Measurements from ENCODE around the gene MAS1. TPM values are rescaled to one million over a fixed set of nuclear protein-coding genes. Genes with fewer than 3 reads are reported as not detected.

MAS1 gene
- total RNA-seq, 1 experiment from 2014 or later: not detected

DNA sequence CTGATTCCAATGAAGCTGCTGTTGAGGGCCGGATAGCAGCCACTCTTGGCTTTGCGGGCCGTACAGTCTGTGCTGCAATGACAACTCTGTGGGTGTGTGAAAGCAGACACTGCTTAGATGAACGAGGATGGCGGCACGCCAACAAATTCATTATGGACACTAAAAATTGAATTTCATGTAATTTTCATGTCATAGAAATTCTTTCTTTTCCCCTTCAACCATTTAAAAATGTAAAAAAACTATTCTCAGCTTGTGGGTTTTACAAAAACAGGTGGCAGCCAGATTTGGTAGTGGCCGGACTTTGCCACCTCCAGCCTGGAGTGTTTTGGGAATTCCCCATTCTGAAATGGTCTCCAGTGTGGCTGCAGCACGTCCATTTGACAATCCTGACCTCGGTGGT, 26.0 kb downstream of the MAS1 start:
- no peak for DNase-seq (ENCODE audit: low read depth, low spot score)
- Histone ChIP-seq H3K27ac (ENCODE audit: low read length) (no peak overlapping the region), H3K27me3 (ENCODE audit: control insufficient read depth, insufficient read depth, low read length) (peaks cover 5% of the 10 kb centered on the region), H3K9me3 (ENCODE audit: control insufficient read depth, insufficient read depth, low read depth, low read length) (no peaks in the 10 kb centered on the region), H3K36me3 (ENCODE audit: control insufficient read depth, insufficient read depth, low read length) (no peaks in the 10 kb centered on the region), H3K4me1 (ENCODE audit: control insufficient read depth, insufficient read depth, low read length) (no peaks in the 10 kb centered on the region), H3K4me3 (ENCODE audit: low read depth in 2 of 2, low read length in 2 of 2) (no peak overlapping the region)
- BruUV-seq (replicated peaks): no TSS peak
- TF ChIP-seq POLR2AphosphoS5 (IDR thresholded peaks at IDR 0.05; ENCODE audit: low read depth, low read length) (no peak), TCF7L2 (IDR thresholded peaks at IDR 0.05; ENCODE audit: low read depth, low read length) (no peak), SIN3A (IDR thresholded peaks at IDR 0.05; ENCODE audit: borderline replicate concordance, insufficient read depth, low read depth, low read length) (no peak)
- TF ChIP-seq, protein P1, sequence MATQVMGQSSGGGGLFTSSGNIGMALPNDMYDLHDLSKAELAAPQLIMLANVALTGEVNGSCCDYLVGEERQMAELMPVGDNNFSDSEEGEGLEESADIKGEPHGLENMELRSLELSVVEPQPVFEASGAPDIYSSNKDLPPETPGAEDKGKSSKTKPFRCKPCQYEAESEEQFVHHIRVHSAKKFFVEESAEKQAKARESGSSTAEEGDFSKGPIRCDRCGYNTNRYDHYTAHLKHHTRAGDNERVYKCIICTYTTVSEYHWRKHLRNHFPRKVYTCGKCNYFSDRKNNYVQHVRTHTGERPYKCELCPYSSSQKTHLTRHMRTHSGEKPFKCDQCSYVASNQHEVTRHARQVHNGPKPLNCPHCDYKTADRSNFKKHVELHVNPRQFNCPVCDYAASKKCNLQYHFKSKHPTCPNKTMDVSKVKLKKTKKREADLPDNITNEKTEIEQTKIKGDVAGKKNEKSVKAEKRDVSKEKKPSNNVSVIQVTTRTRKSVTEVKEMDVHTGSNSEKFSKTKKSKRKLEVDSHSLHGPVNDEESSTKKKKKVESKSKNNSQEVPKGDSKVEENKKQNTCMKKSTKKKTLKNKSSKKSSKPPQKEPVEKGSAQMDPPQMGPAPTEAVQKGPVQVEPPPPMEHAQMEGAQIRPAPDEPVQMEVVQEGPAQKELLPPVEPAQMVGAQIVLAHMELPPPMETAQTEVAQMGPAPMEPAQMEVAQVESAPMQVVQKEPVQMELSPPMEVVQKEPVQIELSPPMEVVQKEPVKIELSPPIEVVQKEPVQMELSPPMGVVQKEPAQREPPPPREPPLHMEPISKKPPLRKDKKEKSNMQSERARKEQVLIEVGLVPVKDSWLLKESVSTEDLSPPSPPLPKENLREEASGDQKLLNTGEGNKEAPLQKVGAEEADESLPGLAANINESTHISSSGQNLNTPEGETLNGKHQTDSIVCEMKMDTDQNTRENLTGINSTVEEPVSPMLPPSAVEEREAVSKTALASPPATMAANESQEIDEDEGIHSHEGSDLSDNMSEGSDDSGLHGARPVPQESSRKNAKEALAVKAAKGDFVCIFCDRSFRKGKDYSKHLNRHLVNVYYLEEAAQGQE (IDR thresholded peaks at IDR 0.05; ENCODE audit: insufficient read depth in 1 of 2, low read depth in 2 of 2, low read length in 1 of 2): no peak
- TF ChIP-seq, protein P2, sequence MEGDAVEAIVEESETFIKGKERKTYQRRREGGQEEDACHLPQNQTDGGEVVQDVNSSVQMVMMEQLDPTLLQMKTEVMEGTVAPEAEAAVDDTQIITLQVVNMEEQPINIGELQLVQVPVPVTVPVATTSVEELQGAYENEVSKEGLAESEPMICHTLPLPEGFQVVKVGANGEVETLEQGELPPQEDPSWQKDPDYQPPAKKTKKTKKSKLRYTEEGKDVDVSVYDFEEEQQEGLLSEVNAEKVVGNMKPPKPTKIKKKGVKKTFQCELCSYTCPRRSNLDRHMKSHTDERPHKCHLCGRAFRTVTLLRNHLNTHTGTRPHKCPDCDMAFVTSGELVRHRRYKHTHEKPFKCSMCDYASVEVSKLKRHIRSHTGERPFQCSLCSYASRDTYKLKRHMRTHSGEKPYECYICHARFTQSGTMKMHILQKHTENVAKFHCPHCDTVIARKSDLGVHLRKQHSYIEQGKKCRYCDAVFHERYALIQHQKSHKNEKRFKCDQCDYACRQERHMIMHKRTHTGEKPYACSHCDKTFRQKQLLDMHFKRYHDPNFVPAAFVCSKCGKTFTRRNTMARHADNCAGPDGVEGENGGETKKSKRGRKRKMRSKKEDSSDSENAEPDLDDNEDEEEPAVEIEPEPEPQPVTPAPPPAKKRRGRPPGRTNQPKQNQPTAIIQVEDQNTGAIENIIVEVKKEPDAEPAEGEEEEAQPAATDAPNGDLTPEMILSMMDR (IDR thresholded peaks at IDR 0.05): no peak
- intact Hi-C loops (cut with micrococcal nuclease; ENCODE audit: unreplicated experiment) (no loop called here), in situ Hi-C loops (cut with HindIII; ENCODE audit: low pct_unique_long_range_greater_than_20kb, low sequenced_read_pairs) (no loop called here)
- ChIA-PET POLR2A (interaction anchor here (0.6 kb wide), 1 partner anchor 44 kb away, joined by 6 read pairs; no protein-coding TSS in a partner anchor), CTCF (no interaction called here)
- no peak for ATAC-seq

DNA sequence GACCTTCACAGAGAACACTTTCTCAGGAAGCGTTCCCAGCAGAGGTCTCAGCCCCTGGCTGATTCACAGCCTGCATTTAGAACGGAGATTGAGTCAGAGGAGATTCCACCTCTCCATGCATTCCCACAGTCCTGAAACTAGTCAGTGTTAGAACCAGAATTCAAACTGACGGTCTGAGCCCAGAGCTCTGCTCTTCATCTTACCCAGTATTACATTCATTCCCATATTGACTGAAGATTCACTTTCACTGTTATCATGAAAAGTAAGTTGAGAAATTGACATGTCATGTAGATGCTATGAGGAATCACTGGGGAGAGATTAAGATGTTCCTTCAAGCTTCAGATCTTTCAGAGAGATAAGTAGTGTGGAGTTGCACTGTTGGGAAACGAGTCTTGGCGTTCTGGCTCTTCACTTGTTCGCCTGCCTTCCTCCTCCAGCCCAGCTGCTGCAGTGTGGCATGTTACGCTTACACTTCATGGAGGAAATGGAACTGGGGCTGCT, 28.3 kb downstream of the MAS1 start:
- Histone ChIP-seq H3K27ac (ENCODE audit: low read length) (no peak overlapping the region), H3K4me3 (ENCODE audit: low read depth in 2 of 2, low read length in 2 of 2) (no peak overlapping the region), H3K9me3 (ENCODE audit: control insufficient read depth, insufficient read depth, low read depth, low read length) (no peaks in the 10 kb centered on the region), H3K4me1 (ENCODE audit: control insufficient read depth, insufficient read depth, low read length) (no peaks in the 10 kb centered on the region), H3K27me3 (ENCODE audit: control insufficient read depth, insufficient read depth, low read length) (no peaks in the 10 kb centered on the region), H3K36me3 (ENCODE audit: control insufficient read depth, insufficient read depth, low read length) (no peaks in the 10 kb centered on the region)
- in situ Hi-C loops (cut with HindIII; ENCODE audit: low pct_unique_long_range_greater_than_20kb, low sequenced_read_pairs): no loop called here
- intact Hi-C loops (cut with micrococcal nuclease; ENCODE audit: unreplicated experiment): no loop called here
- ATAC-seq (no peak), DNase-seq (ENCODE audit: low read depth, low spot score) (no peak)
- no TSS peak for BruUV-seq (replicated peaks)
- POLR2A ChIA-PET: no interaction called here
- TF ChIP-seq SIN3A (IDR thresholded peaks at IDR 0.05; ENCODE audit: borderline replicate concordance, insufficient read depth, low read depth, low read length) (no peak), POLR2AphosphoS5 (IDR thresholded peaks at IDR 0.05; ENCODE audit: low read depth, low read length) (no peak), TCF7L2 (IDR thresholded peaks at IDR 0.05; ENCODE audit: low read depth, low read length) (no peak)
- TF ChIP-seq, protein P1 (IDR thresholded peaks at IDR 0.05; ENCODE audit: insufficient read depth in 1 of 2, low read depth in 2 of 2, low read length in 1 of 2): no peak
- TF ChIP-seq, protein P2 (IDR thresholded peaks at IDR 0.05): no peak
- CTCF ChIA-PET: no interaction called here
